K562 (cell line): ENCODE measurements around the gene DGKE. TPM values are rescaled to one million over a fixed set of nuclear protein-coding genes. Genes with fewer than 3 reads are reported as not detected.

Source experiments
- BHLHE40 ChIP-seq: IDR thresholded peaks from 2 replicates; pipeline ENCODE4 v1.6.1; 2011; ENCODE audit warnings: low read length, improper control_type of control experiment
- BRF1 ChIP-seq: IDR thresholded peaks from 3 replicates; pipeline ENCODE4 v1.6.1; 2011; ENCODE audit warnings: borderline replicate concordance, mild to moderate bottlenecking; ENCODE audit not compliant: insufficient read length; ENCODE audit errors: extremely low read depth
- C11orf30 ChIP-seq: fragments of 450-650 bp; IDR thresholded peaks from 2 replicates; pipeline ENCODE4 v1.6.1; 2016; ENCODE audit warnings: low read depth, mild to moderate bottlenecking
- DLX4 ChIP-seq: fragments of 250-450 bp; sonication (Bioruptor Pico); IDR thresholded peaks from 2 replicates; pipeline ENCODE4 v1.6.1; 2021; ENCODE audit warnings: mild to moderate bottlenecking
- E2F1 ChIP-seq: sonication (generic); formaldehyde crosslinking; IDR thresholded peaks from 2 replicates; pipeline ENCODE4 v1.8.1; 2023; ENCODE audit warnings: mild to moderate bottlenecking, missing genetic modification reagents, moderate library complexity
- ESRRA ChIP-seq: fragments of 450-650 bp; IDR thresholded peaks from 2 replicates; pipeline ENCODE4 v1.6.1; 2014; ENCODE audit warnings: low read depth, mild to moderate bottlenecking, moderate library complexity, borderline replicate concordance
- HINFP ChIP-seq: fragments of 450-650 bp; conservative IDR thresholded peaks from 2 replicates; pipeline ENCODE4 v1.6.1; 2016; ENCODE audit warnings: missing genetic modification characterization, low read depth, mild to moderate bottlenecking, control low read depth, missing compliant biosample characterization
- KDM1A ChIP-seq, 2 experiments: fragments of 450-650 bp; IDR thresholded peaks; 2 replicates each; pipeline ENCODE4 v1.6.1; 2016; ENCODE audit warnings: mild to moderate bottlenecking in 2 of 2
- KDM5B ChIP-seq: fragments of 200-600 bp; sonication (generic); IDR thresholded peaks from 2 replicates; pipeline ENCODE4 v1.6.1; 2012; ENCODE audit warnings: low read depth, mild to moderate bottlenecking, moderate library complexity, low read length, control low read depth, inconsistent platforms; ENCODE audit not compliant: insufficient replicate concordance
- KLF6 ChIP-seq: fragments of 250-450 bp; sonication (Bioruptor Pico); IDR thresholded peaks from 2 replicates; pipeline ENCODE4 v1.4.0; 2020; ENCODE audit warnings: mild to moderate bottlenecking, moderate library complexity, borderline replicate concordance
- NR4A1 ChIP-seq, 2 experiments: fragments of 250-450 bp in 1 of 2; fragments of 450-650 bp in 1 of 2; sonication (Bioruptor Pico) in 1 of 2; IDR thresholded peaks; 2 replicates each; pipeline versions ENCODE4 v1.4.0 to v1.6.1; 2016 to 2020; ENCODE audit warnings: mild to moderate bottlenecking in 2 of 2, missing compliant biosample characterization in 1 of 2, missing genetic modification characterization in 1 of 2, moderate library complexity in 1 of 2
- PRPF4 ChIP-seq: fragments of 200-400 bp; formaldehyde crosslinking; IDR thresholded peaks from one replicate; pipeline ENCODE4 v1.6.1; 2017; ENCODE audit warnings: low read length, low read depth, mild to moderate bottlenecking; ENCODE audit not compliant: insufficient read depth, poor library complexity, severe bottlenecking
- XRCC3 ChIP-seq: fragments of 450-650 bp; IDR thresholded peaks from 2 replicates; pipeline ENCODE4 v1.6.1; 2017; ENCODE audit warnings: mild to moderate bottlenecking, moderate library complexity
- XRCC4 ChIP-seq: IDR thresholded peaks from one replicate; pipeline ENCODE4 v1.6.1; 2011; ENCODE audit not compliant: insufficient read depth, insufficient read length; ENCODE audit errors: extremely low read depth
- YBX1 ChIP-seq: fragments of 450-650 bp; IDR thresholded peaks from 2 replicates; pipeline ENCODE4 v1.7.1; 2016; ENCODE audit warnings: mild to moderate bottlenecking
- ZNF146 ChIP-seq: IDR thresholded peaks from one replicate; pipeline ENCODE4 v1.6.1; 2018; ENCODE audit warnings: missing compliant biosample characterization; ENCODE audit not compliant: unreplicated experiment
- ZNF197 ChIP-seq: fragments of 200-800 bp; sonication (Bioruptor generic); IDR thresholded peaks from 2 replicates; pipeline ENCODE4 v1.6.1; 2016; ENCODE audit warnings: low read depth, missing genetic modification characterization, missing compliant biosample characterization
- ZNF436 ChIP-seq: fragments of 250-450, 450-650 bp; sonication (Bioruptor Pico); formaldehyde crosslinking; IDR thresholded peaks from 2 replicates; pipeline ENCODE4 v1.7.0; 2020; ENCODE audit warnings: mild to moderate bottlenecking
- ZNF583 ChIP-seq: fragments of 250-450 bp; sonication (Bioruptor Pico); IDR thresholded peaks from 2 replicates; pipeline ENCODE4 v1.4.0; 2020
- ZNF699 ChIP-seq: fragments of 250-450 bp; sonication (Bioruptor Pico); IDR thresholded peaks from 2 replicates; pipeline ENCODE4 v1.8.0; 2021; ENCODE audit warnings: mild to moderate bottlenecking, moderate library complexity; ENCODE audit not compliant: insufficient replicate concordance
- ZZZ3 ChIP-seq: fragments of 450-650 bp; IDR thresholded peaks from 2 replicates; pipeline ENCODE4 v1.6.1; 2016; ENCODE audit warnings: antibody characterized with exemption, mild to moderate bottlenecking, moderate library complexity
- polyA plus RNA-seq, 8 experiments: library from polyadenylated mRNA; depleted of rRNA in 4 of 8; stranded (reverse) in 5 of 8; unstranded in 3 of 8; fragments of >200 nt; fragmentation: Nextera tagmentation in 2 of 8; fragmentation: Illumina TruSeq in 1 of 8; extraction: Ambion mirVana in 2 of 8; extraction: Trizol in 1 of 8; gene quantifications; 2 replicates each; pipeline versions ENCODE4 v1.2.1 to v1.2.3, GENCODE V29; 2011 to 2014; ENCODE audit warnings: inconsistent platforms in 1 of 8, missing spikeins in 1 of 8
- total RNA-seq, 7 experiments: library from RNA; depleted of rRNA in 6 of 7; stranded (reverse); fragments of >200 nt in 6 of 7; fragmentation: Illumina TruSeq in 2 of 7; extraction: Trizol in 2 of 7; gene quantifications; 2 replicates each; pipeline versions ENCODE4 v1.2.1 to v1.2.3, GENCODE V29; 2011 to 2021; ENCODE audit warnings: low replicate concordance in 1 of 7
- TF ChIP-seq, protein P1 (sequence below): fragments of 450-650 bp; IDR thresholded peaks from 2 replicates; pipeline ENCODE4 v1.6.1; 2016; ENCODE audit warnings: borderline replicate concordance
- TF ChIP-seq, protein P2 (sequence below): sonication (generic); formaldehyde crosslinking; IDR thresholded peaks from 2 replicates; pipeline ENCODE4 v1.8.0; 2022; ENCODE audit warnings: mild to moderate bottlenecking, low read depth, missing genetic modification reagents

Gene DGKE
- total and polyA plus RNA-seq, 9 of the 15 experiments (the other 6 are each of a cell fraction or from before 2014, with no cell fraction given), result 1.3 to 9.9 (median 5.9) TPM

GRCh38 chr17:56876766-56877179, 42.8 kb downstream of the DGKE start (continued):
- TF ChIP-seq E2F1 (CRISPR knock-in tag) (no peak), KLF6 (CRISPR knock-in tag) (no peak), ZNF699 (no peak), BRF1 (no peak), ZNF197 (no peak), KDM5B (no peak), C11orf30 (no peak), ESRRA (0 out of 2 replicates have a peak, but pooled peaks have one; percentile 49), ZNF146 (CRISPR knock-in tag) (no peak), BHLHE40 (no peak), XRCC3 (no peak), XRCC4 (no peak), YBX1 (no peak), HINFP (tag) (no peak), ZNF436 (CRISPR knock-in tag) (no peak), DLX4 (no peak), PRPF4 (no peak), ZZZ3 (no peak), NR4A1 (CRISPR knock-in tag; IDR thresholded peaks at IDR 0.05) (0 out of 2 replicates have a peak, but pooled peaks have one; percentile 51), NR4A1 (tag; IDR thresholded peaks at IDR 0.05) (peak; percentile 42; the same call in 1 of the 2 replicates), ZNF583 (CRISPR knock-in tag) (no peak), KDM1A (IDR thresholded peaks at IDR 0.05) (no peak)
- TF ChIP-seq, protein P1, sequence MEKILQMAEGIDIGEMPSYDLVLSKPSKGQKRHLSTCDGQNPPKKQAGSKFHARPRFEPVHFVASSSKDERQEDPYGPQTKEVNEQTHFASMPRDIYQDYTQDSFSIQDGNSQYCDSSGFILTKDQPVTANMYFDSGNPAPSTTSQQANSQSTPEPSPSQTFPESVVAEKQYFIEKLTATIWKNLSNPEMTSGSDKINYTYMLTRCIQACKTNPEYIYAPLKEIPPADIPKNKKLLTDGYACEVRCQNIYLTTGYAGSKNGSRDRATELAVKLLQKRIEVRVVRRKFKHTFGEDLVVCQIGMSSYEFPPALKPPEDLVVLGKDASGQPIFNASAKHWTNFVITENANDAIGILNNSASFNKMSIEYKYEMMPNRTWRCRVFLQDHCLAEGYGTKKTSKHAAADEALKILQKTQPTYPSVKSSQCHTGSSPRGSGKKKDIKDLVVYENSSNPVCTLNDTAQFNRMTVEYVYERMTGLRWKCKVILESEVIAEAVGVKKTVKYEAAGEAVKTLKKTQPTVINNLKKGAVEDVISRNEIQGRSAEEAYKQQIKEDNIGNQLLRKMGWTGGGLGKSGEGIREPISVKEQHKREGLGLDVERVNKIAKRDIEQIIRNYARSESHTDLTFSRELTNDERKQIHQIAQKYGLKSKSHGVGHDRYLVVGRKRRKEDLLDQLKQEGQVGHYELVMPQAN, result no peak
- TF ChIP-seq, protein P2, sequence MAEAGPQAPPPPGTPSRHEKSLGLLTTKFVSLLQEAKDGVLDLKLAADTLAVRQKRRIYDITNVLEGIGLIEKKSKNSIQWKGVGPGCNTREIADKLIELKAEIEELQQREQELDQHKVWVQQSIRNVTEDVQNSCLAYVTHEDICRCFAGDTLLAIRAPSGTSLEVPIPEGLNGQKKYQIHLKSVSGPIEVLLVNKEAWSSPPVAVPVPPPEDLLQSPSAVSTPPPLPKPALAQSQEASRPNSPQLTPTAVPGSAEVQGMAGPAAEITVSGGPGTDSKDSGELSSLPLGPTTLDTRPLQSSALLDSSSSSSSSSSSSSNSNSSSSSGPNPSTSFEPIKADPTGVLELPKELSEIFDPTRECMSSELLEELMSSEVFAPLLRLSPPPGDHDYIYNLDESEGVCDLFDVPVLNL (CRISPR knock-in tag), result no peak
